Measurements from ENCODE around the gene PLK3.
A peak's percentile ranks its signal among the peaks of the same experiment; 100 is the strongest.
"Not testable (repeated sequence)": the region's sequence is repeated elsewhere in the genome, so short reads cannot be mapped to it uniquely, and the experiment has no call there.

The PLK3 gene

DNA sequence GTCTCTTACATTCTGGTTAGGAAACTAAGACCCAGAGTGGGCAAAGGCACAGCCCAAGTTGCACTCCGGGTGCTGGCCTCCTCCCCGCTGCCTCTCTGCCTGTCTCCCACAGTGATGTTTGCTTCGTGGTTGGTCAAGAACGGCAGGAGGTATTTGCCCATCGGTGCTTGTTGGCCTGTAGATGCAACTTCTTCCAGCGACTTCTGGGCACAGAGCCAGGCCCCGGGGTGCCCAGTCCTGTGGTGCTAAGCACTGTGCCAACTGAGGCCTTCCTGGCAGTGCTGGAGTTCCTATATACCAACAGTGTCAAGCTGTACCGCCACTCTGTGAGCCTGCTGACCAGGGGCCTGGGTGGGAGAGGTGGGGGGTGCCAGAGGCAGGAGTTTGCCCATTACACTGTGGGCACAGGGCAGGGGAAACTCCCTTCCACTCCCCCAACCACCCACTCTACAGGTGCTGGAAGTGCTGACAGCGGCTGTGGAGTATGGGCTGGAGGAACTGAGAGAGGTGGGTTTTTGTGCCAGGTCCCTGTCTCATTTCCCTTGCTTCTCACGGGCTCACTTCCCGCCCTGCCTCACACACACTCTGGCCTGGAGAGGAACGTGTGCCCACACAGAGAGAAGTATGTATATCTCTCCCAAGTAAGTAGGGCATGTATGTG lies 10.1 kb downstream of the PLK3 start:
- no peak for DNase-seq

DNA sequence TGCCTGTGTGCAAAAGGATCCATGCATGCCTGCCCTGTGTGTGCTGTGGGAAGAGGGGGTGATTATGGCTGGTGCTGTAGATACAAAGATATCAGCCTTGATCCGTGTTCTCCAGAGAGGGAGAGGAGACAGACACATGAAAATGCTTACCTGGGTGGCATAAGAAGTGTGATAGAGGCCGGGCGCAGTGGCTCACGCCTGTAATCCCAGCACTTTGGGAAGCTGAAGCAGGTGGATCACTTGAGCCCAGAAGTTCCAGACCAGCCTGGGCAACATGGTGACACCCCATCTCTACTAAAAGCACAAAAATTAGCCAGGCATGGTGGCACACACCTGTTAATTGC lies 10.6 kb downstream of the PLK3 start:
- DNase-seq: not testable (repeated sequence)

DNA sequence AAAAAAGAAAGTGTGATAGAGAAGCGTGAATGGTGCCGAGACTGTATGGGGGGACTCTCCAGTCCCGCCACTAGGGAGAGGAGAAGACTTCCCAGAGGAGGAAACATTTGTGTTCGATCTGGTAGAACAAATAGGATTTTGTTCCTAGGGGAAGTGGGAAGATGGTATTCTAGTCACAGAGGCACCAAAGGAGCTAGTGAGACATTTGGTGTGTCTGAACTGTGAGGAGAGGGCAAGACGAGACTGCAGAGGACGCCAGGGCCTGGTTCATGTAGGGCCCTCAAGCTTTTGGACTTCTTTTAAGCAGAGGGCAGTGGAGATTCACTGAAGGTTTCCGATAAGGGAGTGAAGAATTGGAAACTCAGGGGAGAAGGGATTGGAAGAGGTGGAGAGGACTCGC lies 11.1 kb downstream of the PLK3 start:
- no peak for DNase-seq

DNA sequence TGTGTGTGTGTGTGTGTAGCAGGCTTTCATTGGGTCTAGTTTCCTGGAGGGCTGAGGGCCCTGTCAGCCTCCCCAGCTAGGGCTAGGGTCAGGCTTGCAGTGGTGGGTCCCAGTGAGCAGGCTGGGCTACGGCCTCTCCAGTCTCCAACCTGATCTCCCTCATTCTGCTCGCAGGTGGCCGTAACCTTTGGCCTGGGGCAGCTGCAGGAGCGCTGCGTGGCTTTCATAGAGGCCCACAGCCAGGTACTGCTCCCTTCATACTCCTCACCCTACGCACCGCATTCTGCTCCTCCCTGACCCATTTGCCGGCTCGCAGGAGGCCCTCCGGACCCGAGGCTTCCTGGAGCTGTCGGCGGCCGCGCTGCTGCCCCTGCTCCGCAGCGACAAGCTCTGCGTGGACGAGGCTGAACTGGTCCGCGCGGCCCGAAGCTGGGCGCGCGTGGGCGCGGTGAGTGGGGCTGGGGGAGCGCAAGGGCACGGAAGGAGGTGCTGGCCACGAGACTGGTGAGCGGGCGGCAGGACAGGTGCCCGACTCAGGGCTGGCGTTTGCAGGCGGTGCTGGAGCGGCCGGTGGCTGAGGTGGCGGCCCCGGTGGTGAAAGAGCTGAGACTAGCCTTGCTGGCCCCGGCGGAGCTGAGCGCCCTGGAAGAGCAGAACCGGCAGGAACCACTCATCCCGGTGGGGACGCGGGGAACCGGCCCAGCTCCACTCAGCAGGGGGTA lies 12.8 kb downstream of the PLK3 start:
- no peak for DNase-seq

DNA sequence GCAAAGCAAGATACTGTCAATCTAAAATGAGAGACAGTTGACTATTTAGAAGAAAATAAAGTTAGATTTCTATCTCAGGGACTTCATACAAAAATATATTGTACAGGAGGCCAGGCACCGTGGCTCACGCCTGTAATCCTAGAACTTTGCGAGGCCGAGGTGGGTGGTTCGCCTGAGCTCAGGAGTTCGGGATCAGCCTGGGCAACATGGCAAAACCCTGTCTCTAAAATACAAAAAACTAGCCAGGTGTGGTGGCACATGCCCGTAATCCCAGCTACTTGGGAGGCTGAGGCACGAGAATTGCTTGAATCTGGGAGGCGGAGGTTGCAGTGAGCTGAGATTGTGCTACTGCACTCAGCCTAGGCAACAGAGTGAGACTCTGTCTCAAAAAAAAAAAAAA lies 15.7 kb downstream of the PLK3 start:
- not testable (repeated sequence) for DNase-seq

DNA sequence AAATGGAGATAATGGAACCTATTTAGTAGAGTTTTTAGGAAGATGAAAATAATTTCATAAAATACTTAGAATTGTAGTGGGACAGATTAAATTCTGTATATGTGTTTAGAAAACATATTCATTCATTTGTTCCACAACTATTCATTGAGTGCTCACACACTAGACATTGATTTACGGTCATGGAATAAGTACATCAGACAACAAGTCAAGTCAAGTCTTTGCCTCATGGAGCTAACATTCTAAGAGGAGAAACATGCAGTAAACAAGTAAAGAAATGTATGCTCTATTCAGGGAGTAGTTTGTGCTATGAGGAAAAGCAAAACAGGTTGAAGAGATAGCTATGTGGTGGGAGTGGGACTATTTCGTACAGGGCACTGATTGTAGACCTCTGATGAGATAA lies 17.1 kb downstream of the PLK3 start:
- no peak for DNase-seq

DNA sequence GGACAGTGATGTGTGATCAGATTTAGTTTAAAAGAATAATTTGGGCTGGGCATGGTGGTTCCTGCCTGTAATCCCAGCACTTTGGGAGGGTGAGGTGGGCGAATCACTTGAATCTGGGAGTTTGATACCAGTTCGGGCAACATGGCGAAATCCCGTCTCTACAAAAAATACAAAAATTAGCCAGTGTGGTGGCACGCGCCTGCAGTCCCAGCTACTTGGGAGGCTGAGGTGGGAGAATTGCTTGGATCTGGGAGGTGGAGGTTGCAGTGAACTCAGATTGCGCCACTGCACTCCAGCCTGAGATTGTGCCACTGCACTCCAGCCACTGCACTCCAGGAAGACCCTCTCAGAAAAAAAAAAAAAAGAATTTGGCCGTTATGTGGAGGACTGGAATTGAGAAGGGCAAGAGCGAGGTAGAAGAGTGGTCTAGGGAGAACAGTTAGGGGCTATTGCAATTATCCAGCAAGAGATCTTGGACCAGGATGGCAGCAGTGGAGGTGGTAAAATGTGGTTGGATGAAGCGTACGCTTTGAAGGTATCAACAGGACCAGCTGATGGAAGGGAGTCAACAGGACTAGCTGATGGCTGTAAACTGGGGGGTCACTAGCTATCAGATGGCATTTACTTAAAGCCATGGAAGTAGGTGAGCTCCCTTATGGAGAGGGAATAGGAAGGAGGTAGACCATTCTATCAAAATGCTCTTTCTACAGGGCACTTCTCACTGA lies 17.8 kb downstream of the PLK3 start:
- DNase-seq: no peak

DNA sequence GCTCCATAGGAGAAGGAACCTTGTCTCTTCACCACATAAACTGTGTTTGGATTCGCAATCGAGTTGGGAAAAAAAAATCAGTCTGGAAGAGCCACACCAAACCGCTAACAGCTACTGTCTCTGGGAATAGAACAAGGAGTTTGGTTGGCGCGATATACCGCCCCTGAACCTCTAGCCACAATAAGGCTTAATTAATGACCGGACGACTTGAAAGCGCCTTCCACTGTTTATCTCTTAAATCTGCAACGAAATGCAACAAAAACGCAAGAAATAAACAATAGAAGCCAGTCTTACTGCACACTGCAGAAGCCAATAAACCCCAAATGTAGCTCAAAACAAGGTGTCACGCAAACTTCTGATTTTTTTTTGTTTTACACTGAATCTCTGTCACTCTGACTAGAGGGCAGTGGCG lies 19.0 kb downstream of the PLK3 start:
- DNase-seq: no peak

DNA sequence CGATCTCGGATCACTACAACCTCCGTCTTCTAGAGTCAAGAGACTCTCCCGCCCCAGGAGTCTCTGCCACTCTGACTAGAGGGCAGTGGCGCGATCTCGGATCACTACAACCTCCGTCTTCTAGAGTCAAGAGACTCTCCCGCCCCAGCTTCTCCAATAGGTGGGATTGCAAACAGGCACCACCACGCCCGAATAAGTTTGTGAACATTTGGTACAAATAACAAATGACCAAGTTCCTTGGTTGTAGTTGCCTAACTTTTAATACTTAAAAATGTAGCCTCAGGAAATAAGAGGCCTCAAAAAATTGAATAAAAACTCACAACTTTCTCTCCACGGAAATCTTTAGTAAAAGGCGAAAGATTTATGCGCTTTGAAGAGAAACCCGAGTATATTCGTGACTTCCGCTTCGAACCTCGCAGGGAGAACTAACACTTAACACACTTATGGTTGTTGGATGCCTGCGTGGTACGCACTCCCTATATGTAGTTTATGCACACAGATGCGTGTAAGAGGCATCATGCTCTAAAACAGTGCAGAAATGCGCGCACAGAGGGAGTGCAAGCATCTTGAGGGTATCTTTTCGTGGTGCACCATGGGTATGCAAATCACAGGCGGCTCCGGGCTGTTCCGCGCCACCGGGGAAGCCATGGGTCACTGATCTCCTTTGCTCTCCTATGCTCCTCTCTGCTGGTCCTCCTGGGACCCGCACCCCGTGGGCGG lies 19.6 kb downstream of the PLK3 start:
- DNase-seq: peak; percentile 97

DNA sequence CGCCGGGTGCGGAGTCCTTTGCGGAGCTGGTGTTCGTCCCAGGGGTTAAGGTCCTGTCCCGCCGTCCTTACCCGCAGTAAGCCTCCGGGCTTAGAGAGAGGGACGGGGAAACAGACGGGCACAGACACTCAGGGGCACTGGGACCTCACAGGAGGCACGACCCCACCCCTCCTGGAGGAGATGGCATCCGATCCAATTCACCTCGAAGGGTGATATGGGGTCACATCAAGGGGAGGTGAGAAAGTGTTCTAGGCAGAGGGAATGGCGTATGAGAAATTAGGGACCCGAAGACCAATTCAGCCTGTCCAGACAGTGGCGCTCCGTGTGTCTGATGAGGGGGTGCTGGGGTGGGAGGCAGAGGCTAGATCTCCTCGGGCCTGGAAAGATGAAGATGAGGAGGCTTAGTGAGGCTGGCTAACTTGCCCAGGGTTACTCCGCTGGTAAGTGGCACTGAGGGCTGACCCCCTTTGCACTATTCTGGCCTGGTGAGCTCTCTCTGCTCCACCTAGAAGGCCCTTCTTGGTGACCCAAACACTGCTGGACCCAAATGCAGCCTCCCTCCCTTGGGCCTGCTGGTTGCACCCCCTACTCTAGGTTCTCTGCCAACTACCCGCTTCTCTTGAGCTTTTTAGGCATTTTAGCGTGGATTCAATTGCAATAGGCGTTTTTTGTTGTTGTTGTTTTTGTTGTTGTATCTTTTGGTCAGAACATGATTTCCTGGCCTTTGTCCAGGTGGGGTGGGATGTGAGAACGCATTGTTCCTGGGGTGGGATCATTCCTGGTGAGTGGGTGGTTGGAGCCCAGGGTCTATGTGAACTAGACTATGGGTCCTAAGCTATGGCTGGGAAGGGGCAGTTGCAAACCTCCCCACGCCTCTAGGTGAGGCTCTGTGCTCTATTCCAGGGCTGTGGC lies 20.4 kb downstream of the PLK3 start:
- DNase-seq: no peak

DNA sequence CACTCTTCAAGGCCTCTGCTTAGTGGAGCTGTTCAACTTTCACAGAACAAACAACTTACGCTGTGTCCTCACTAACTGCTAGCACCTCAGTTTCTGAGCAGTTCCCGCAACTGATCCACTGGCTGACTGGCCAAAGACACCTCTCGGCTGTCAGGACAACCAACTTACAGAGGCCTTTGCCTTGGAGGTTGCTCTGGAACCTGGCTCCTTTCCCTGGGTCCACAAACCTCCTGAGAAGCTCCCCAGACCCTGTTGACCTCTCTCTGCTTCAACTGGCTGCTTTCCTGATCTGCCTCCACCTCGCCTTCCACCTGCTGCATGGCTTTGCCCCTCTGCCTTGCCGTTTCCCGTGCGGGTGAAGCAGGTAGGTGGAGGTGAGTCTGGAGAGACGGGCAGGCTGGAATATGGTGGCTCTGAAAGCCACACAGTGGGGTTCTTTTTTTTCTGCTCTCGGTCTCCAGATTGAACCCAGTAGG lies 21.1 kb downstream of the PLK3 start:
- DNase-seq: no peak

DNA sequence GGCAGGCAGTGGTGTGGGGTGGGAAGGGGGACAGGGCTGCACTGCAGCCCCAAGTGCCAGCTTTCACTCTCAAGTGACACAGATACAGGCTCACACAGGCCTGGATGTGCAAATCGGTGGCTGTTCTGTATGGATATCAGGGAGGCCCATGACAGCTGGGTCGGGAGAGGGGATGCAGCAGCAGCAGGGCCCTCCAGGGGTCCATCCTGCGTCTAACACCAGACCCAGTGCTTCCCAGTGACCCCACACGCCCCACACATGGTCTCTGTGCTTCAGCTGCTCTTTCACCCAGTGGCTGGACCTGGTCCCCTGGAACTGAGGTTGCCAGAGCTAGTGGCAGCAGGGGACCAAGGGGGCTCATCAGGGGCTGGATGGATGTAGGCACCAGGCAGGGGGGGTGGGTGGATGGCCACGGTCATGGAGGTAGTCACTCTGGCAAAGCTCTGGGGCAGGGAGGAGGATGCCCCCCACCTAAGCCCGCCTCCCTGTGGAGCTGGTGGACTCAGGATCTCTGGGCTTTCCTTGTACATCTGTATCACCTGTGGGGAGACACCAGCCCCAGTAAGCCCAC lies 22.0 kb downstream of the PLK3 start:
- DNase-seq: no peak

DNA sequence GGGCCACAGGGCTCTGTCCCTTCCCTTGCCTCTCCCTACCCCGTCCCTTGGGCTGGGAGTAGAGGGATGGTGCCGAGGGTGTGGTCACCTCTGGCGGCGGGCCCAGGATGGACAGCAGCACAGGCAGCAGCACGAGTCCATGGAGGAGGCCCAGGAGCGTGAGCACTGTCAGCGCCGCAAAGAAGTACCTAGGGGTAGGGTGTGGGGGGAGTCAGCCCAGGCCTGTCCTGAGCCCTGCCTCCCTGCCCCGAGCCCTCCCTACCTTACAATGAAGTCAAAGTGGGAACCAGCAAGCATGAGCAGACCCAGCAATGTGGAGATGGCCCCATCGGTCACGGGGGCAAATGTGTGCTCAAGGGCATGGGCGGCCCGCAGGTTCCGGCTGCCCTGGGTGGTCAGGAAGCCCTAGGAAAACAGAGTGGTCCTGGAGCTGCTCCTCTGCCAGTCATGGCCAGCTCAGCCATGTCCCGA lies 22.8 kb downstream of the PLK3 start:
- DNase-seq: no peak

DNA sequence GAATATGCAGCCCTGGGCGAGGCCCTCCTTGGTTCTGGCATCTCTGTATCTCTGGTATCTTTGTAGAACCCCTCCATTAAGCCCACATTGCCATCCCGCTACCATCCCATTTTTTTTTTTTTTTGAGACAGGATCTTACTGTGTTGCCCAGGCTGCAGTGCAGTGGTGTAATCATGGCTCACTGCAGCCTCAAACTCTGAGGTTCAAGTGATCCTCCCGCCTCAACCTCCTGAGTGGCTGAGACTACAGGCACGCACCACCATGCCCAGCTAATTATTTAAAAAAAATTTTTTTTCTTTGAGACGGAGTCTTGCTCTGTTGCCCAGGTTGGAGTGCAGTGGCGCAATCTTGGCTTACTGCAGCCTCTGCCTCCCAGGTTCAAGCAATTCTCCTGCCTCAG lies 24.2 kb downstream of the PLK3 start:
- not testable (repeated sequence) for DNase-seq

DNA sequence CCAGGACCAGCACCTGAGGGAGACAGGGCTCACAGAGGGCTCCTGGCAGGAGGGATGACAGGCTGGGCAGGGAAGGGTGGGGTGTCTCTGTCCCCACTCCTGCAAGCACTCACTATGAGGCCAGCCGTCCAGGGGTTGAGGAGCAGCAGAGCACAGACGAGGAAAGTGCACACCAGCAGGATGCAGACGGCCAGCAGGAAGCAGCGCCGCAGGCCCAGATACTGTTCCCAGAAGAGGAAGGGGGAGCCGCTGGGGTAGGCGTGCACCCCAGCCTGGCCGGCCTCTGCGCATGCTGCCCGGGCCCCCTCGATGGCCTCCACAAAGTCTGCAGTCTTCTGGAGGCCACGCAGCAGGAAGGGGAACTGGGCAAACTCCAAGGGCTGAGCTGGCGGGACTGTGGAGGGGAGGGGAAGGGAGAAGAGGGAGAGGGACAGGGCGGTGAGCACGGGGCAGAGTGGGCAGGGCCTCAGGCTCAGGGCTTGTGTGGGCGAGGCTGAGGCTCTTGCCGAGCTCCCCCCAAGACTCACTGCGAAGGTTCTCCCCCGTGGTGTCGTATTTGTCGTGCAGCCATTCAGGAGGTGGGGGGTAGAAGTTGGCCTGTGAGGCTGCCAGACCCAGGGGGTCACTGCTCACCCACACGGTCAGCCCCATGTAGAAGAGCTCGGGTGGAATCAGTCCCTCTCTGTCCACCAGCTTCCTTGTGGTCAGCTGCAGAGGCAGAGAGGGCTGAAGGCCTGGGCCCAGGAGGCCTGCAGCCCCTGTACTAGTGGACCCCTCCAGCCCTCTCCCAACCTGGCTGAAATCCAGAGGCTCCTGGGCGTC lies 26.4 kb downstream of the PLK3 start:
- no peak for DNase-seq

DNA sequence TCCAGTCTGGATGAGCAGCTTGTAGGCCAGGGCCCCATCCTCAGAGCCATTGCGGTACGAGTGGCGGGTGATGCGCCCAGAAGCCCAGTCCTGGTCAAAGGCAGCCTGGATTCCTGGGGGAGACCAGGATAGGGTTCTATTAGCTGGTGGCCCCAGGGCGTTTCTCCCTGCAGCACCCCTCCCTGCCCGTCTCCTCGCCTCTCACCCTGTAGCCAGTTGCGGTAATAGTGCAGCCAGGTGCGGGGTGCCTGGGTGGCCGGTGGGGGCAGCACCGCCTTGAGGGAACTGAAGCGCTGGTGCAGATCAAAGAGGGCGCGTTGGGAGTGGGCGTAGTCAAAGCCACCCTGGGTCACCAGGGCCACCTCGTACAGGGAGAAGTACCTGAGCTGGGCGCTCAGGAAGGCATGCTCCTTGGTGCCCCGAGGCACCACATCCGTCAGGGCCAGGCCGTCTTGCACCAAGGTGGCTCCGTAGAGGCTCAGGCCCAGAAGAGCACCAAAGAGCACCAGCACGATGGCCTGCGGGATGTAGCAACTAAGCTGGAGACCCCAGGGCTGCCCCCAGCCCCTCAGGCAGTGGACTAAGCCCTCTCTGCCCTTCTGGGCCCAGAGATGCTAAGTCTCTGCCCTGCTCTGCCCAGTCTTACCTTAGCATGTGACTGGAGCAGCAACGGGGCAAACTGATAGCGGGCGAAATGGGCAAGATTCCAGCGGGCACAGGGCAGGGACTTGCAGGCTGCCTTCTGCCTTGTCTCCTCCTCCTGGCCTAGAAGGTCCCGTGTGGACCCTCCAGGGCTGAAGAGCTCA lies 27.2 kb downstream of the PLK3 start:
- DNase-seq: no peak

DNA sequence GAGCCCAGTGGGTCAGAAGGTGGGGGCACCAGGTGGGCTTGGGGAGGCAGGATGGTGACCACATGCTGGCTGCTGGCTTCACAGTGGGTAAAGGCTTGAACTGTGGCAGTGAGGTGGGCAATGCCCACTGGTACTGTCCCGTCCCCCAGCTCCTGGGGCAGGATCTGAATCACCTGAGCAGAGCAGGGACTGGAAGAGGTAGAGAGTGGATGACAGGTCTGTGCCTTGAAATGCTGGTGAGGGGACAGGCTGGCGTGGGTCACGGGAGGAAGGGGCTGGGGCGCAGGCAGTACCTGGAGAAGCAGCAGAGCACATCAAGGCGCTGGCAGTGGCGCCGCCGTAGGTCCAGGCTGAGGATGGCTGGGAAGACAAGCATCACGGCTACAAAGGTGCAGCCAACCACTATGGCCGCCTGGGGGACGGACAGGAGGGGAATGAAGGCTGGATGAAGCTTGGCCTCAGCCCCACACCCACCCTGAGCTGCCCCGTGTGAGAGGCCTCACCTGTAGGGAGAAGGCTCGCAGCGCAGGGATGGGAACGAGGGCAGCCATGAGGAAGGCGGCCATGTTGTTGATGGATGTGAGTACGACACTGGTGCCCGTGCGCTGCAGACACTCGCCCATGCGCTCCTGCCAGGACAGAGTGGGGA lies 27.9 kb downstream of the PLK3 start:
- DNase-seq: no peak

DNA sequence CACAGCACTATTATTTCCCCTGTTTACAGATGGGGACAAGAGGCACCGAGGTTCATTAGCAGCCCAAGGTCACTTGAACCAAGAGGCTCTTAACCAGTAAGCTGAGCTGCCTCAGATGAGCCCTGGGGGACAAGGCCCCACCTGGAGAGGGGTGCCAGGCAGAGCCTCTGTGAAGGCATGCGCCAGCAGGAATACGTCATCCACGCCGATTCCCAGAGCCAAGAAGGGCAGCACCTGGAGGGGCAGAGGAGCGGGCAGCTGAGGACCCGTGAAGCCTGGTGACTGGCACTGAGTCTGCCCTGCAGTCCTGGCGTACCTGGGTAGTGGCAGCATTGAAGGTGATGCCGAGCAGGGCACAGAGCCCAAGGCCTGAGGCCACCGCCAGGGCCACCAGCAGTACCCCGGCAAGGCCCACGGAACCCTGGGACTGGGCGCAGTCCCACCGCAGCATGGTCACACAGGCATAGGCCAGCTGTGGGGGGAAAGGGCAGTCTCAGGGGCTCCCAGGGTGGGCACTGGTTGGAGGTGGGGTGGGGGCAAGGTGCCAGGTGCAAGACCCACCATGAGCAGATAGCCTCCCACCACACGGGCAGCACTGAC lies 28.8 kb downstream of the PLK3 start:
- DNase-seq: no peak
